WERI-Rb-1 (cell line): ENCODE measurements around the gene DCHS2.

Experiments used
- DNase-seq: peaks from one replicate; pipeline ENCODE4 v3.0.0-alpha.2; 2020
- H3K27ac ChIP-seq: fragments of 250-450 bp; sonication (Bioruptor Pico); 2 replicates; pipeline ENCODE4 v1.5.1; 2020; ENCODE audit warnings: mild to moderate bottlenecking, moderate library complexity
- H3K27me3 ChIP-seq: fragments of 250-450 bp; sonication (Bioruptor Pico); 2 replicates; pipeline ENCODE4 v1.5.1; 2021; ENCODE audit warnings: mild to moderate bottlenecking, low read depth, moderate library complexity; ENCODE audit not compliant: insufficient read depth, severe bottlenecking
- H3K36me3 ChIP-seq: fragments of 250-450 bp; sonication (Bioruptor Pico); 2 replicates; pipeline ENCODE4 v1.5.1; 2020; ENCODE audit warnings: mild to moderate bottlenecking, moderate library complexity
- H3K4me3 ChIP-seq: 2 replicates; pipeline ENCODE4 v1.5.1; 2011; ENCODE audit warnings: low read depth, mild to moderate bottlenecking, control low read depth, low read length
- H3K9me3 ChIP-seq: fragments of 250-450 bp; sonication (Bioruptor Pico); 2 replicates; pipeline ENCODE4 v1.5.1; 2021; ENCODE audit warnings: mild to moderate bottlenecking, moderate library complexity; ENCODE audit not compliant: severe bottlenecking
- TF ChIP-seq, protein P1 (sequence below): IDR thresholded peaks from 2 replicates; pipeline ENCODE4 v1.5.1; 2011; ENCODE audit warnings: low read depth, mild to moderate bottlenecking, control low read depth, inconsistent platforms, low read length

DCHS2 gene

DNA sequence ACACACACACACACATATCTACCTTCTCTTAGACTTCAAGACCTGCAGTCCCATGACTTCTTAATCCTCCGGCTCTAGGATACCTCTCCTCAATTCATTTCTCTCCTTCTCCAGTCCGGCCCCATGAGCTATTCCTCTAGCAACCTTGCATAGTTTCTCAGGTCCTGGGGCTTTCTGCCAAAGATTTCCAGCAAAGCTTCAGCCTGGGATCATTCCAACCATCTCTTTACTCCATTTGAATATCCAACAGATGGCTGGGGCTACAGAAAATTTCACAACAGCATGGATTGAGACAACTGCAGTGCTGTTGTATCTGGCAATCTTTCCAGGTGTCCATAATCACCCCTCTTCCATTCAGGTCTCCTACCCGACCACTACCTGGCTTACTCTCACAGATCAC lies 184.1 kb downstream of the DCHS2 start:
- H3K27ac ChIP-seq, result no peak overlapping the region
- H3K27me3 ChIP-seq, result no peaks in the 10 kb centered on the region
- H3K36me3 ChIP-seq, result no peaks in the 10 kb centered on the region
- H3K9me3 ChIP-seq, result peaks cover 2% of the 10 kb centered on the region
- H3K4me3 ChIP-seq, result no peak overlapping the region
- no peak for DNase-seq
- TF ChIP-seq, protein P1, sequence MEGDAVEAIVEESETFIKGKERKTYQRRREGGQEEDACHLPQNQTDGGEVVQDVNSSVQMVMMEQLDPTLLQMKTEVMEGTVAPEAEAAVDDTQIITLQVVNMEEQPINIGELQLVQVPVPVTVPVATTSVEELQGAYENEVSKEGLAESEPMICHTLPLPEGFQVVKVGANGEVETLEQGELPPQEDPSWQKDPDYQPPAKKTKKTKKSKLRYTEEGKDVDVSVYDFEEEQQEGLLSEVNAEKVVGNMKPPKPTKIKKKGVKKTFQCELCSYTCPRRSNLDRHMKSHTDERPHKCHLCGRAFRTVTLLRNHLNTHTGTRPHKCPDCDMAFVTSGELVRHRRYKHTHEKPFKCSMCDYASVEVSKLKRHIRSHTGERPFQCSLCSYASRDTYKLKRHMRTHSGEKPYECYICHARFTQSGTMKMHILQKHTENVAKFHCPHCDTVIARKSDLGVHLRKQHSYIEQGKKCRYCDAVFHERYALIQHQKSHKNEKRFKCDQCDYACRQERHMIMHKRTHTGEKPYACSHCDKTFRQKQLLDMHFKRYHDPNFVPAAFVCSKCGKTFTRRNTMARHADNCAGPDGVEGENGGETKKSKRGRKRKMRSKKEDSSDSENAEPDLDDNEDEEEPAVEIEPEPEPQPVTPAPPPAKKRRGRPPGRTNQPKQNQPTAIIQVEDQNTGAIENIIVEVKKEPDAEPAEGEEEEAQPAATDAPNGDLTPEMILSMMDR, result no peak

DNA sequence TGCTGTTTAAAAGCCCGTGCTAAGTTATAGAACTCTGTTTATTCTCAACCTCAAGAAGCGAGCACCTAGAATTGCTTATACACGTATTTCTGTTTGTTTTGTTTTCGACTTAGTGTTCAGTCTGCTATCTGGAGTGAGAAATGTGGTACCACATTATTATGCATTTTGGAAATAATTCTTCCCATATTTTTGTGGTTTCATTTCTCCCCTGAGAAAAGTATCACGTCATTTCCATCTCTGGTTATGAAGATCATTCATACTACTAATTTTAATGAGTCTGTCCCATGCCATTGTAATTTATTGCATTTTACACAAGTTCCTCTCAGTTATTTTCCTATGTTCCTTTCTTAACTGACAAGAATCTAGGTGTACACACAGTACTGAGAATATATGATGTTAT lies 186.0 kb downstream of the DCHS2 start:
- Histone ChIP-seq H3K9me3 (peaks cover 2% of the 10 kb centered on the region), H3K4me3 (no peak overlapping the region), H3K27me3 (no peaks in the 10 kb centered on the region), H3K36me3 (no peaks in the 10 kb centered on the region), H3K27ac (no peak overlapping the region)
- DNase-seq, result no peak
- TF ChIP-seq, protein P1, result no peak

DNA sequence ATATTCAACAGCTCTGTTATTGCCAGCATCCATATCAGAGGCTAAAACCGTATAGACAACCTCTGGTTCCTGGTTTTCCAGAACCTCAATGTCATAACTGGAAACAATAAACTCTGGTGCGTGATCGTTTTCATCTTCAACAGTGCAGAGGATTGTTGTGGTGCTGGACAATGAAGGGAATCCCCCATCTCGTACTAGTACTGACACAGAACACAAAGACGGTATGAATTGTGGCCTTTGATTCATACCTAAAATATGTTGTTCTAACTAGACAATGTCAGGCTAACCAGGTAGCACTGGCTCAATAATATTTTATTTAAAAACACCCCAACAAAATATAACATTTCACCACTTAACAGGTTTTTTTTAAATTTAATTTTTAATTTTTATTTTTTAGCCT lies 186.9 kb downstream of the DCHS2 start:
- DNase-seq, result no peak
- no peak overlapping the region for H3K4me3 ChIP-seq
- no peaks in the 10 kb centered on the region for H3K36me3 ChIP-seq
- H3K9me3 ChIP-seq, result peaks cover 2% of the 10 kb centered on the region
- H3K27me3 ChIP-seq, result peaks cover 3% of the 10 kb centered on the region
- TF ChIP-seq, protein P1, result no peak
- no peak overlapping the region for H3K27ac ChIP-seq

DNA sequence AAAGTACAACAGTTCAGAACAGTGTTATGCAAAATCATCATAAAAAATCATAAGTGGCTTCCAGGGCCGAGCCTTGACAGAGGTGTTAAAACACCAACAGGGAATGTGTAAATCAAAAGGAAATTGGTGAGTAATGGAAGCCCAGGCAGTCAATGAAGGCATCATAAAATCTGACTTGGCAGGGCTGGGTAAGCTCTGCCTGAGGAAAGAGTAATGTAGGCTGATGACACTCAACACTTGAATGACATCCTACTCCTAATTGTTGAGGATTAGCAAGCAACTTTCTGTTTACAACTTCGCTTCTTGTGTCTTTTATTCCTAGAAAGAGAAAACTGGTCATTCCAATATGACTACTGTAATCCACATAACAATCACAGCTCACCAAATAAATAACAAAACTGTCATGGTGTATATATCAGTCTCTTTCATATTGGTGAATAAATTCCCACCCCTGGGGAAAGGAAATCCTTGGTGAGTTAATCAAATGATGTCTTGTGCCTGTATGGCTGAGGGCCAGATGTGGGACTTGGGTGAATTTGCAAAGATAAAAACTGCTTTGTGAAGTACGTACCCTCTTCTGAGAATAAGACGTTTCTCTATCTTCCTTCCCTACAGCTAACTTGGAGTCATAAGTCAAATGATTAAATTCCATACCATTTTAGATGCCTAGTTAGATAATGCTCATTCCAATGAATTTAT lies 196.8 kb downstream of the DCHS2 start:
- peaks cover under 1% of the 10 kb centered on the region for H3K9me3 ChIP-seq
- TF ChIP-seq, protein P1, result no peak
- H3K27me3 ChIP-seq, result peaks cover 16% of the 10 kb centered on the region
- H3K4me3 ChIP-seq, result no peak overlapping the region
- no peaks in the 10 kb centered on the region for H3K36me3 ChIP-seq
- no peak overlapping the region for H3K27ac ChIP-seq
- no peak for DNase-seq

DNA sequence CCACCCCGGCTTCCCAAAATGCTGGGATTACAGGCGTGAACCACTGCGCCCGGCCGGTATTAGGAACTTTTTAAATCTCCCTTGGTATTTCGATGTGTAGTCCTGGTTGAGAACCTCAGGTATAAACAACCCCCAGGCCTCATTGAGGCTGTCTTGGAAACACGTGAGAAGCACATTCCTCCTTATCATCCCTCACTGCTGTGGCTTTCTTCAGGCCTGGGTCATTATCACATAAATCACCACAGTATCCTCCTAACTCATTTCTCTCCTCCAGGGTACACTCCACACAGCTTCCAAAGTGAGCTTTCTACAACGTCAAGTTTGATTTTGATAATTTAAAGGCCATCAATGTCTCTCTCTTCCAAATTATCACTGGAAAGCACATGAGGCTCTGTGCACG lies 198.2 kb downstream of the DCHS2 start:
- TF ChIP-seq, protein P1, result no peak
- Histone ChIP-seq H3K9me3 (peaks cover 3% of the 10 kb centered on the region), H3K36me3 (no peaks in the 10 kb centered on the region), H3K27ac (no peak overlapping the region), H3K4me3 (no peak overlapping the region), H3K27me3 (peaks cover 18% of the 10 kb centered on the region)
- no peak for DNase-seq

DNA sequence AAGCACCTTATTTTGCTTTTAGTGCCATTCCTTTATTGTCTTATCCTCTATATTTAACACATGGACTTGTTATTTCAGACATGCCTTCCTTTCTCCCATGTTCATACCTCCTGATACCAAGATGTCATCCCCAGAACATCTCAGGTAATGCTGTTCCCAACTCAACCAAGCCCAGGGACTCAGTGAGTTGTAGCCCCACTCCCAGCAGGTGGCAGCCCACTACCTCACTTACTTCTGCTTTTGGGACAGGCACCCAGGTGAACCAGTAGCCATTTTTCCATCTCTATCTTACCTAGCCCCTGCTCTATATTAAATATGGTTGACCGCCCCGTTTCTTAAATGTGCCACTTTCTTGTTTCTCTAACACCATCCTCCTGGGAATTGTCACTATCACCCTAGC lies 199.0 kb downstream of the DCHS2 start:
- no peak overlapping the region for H3K27ac ChIP-seq
- peak; percentile 16 for DNase-seq
- H3K4me3 ChIP-seq, result no peak overlapping the region
- peaks cover 22% of the 10 kb centered on the region for H3K27me3 ChIP-seq
- H3K9me3 ChIP-seq, result peaks cover 3% of the 10 kb centered on the region
- no peaks in the 10 kb centered on the region for H3K36me3 ChIP-seq
- TF ChIP-seq, protein P1, result peak; percentile 27; the same call in 1 of the 2 replicates
